ENCODE measurements around the gene RAPGEF1. TPM values are rescaled to one million over a fixed set of nuclear protein-coding genes. Genes with fewer than 3 reads are reported as not detected.
A peak's percentile ranks its signal among the peaks of the same experiment; 100 is the strongest.

RAPGEF1 gene
- total and polyA plus RNA-seq, 2 of the 13 experiments (the other 11 are each of a cell fraction or from before 2014, with no cell fraction given): 21.2 to 38.9 TPM

DNA sequence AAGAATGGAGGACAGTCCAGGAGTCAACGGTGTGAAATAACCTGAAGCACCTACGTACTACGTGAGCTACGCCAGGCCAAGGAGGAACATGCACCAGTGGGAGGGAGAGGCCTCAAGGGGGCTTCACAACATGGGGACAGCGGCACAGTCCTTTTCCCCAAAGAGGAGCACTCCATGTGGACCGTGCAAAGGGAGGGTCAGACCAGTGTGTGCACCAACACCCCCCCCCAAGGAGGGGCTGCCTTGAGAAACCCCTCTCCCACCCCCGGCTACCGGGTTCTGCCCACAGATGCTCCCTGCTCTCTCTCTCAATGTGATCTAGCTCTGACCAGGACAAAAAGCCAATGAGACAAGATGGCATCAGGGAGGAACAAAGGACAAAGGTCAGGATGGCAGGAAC, 126.0 kb downstream of the RAPGEF1 start:
- H2AFZ ChIP-seq (ENCODE audit: low read length): no peak overlapping the region
- H3K27me3 ChIP-seq (ENCODE audit: control insufficient read depth in 1 of 2, insufficient read depth in 2 of 2, low read length in 2 of 2): no peaks in the 10 kb centered on the region
- no peaks in the 10 kb centered on the region for H3K9me3 ChIP-seq (ENCODE audit: low read length)
- no TSS peak for BruUV-seq (replicated peaks)
- TF ChIP-seq, protein P1, sequence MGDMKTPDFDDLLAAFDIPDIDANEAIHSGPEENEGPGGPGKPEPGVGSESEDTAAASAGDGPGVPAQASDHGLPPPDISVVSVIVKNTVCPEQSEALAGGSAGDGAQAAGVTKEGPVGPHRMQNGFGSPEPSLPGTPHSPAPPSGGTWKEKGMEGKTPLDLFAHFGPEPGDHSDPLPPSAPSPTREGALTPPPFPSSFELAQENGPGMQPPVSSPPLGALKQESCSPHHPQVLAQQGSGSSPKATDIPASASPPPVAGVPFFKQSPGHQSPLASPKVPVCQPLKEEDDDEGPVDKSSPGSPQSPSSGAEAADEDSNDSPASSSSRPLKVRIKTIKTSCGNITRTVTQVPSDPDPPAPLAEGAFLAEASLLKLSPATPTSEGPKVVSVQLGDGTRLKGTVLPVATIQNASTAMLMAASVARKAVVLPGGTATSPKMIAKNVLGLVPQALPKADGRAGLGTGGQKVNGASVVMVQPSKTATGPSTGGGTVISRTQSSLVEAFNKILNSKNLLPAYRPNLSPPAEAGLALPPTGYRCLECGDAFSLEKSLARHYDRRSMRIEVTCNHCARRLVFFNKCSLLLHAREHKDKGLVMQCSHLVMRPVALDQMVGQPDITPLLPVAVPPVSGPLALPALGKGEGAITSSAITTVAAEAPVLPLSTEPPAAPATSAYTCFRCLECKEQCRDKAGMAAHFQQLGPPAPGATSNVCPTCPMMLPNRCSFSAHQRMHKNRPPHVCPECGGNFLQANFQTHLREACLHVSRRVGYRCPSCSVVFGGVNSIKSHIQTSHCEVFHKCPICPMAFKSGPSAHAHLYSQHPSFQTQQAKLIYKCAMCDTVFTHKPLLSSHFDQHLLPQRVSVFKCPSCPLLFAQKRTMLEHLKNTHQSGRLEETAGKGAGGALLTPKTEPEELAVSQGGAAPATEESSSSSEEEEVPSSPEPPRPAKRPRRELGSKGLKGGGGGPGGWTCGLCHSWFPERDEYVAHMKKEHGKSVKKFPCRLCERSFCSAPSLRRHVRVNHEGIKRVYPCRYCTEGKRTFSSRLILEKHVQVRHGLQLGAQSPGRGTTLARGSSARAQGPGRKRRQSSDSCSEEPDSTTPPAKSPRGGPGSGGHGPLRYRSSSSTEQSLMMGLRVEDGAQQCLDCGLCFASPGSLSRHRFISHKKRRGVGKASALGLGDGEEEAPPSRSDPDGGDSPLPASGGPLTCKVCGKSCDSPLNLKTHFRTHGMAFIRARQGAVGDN (CRISPR knock-in tag; IDR thresholded peaks at IDR 0.05): peak; percentile 25; the same call in 1 of the 2 replicates
- TF ChIP-seq ZNF547 (CRISPR knock-in tag; IDR thresholded peaks at IDR 0.05): no peak
- TF ChIP-seq, protein P2, sequence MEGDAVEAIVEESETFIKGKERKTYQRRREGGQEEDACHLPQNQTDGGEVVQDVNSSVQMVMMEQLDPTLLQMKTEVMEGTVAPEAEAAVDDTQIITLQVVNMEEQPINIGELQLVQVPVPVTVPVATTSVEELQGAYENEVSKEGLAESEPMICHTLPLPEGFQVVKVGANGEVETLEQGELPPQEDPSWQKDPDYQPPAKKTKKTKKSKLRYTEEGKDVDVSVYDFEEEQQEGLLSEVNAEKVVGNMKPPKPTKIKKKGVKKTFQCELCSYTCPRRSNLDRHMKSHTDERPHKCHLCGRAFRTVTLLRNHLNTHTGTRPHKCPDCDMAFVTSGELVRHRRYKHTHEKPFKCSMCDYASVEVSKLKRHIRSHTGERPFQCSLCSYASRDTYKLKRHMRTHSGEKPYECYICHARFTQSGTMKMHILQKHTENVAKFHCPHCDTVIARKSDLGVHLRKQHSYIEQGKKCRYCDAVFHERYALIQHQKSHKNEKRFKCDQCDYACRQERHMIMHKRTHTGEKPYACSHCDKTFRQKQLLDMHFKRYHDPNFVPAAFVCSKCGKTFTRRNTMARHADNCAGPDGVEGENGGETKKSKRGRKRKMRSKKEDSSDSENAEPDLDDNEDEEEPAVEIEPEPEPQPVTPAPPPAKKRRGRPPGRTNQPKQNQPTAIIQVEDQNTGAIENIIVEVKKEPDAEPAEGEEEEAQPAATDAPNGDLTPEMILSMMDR (CRISPR knock-in tag; IDR thresholded peaks at IDR 0.05): no peak
- no peak for FAIRE-seq
- ChIA-PET CTCF (ENCODE audit: low intra/inter-chr PET ratio, low total read pairs) (no interaction called here), POLR2A (interaction anchor here (1.5 kb wide), 1 partner anchor 8 kb away, joined by 3 read pairs; no protein-coding TSS in a partner anchor)
- peaks cover 32% of the 10 kb centered on the region for H3K4me1 ChIP-seq (ENCODE audit: insufficient read depth, low read length)
- DNase-seq (ENCODE audit: low spot score): no peak
- H3K79me2 ChIP-seq (ENCODE audit: insufficient read depth, low read length): no peaks in the 10 kb centered on the region
- no peaks in the 10 kb centered on the region for H4K20me1 ChIP-seq (ENCODE audit: insufficient read depth, low read length)
- no peak overlapping the region for H3K9ac ChIP-seq (ENCODE audit: insufficient read depth, low read depth, low read length)
- no peak for ATAC-seq
- peaks cover 6 to 23% of the 10 kb centered on the region in 2 experiments; a peak in 4 of 5 replicates for H3K36me3 ChIP-seq (replicated peaks in 1 of 2; ENCODE audit: control insufficient read depth in 1 of 2, insufficient read depth in 2 of 2, low read length in 2 of 2)
- 100% methylated on average over 3 of the region's 8 CpGs for WGBS (ENCODE audit: low lambda C conversion rate)
- intact Hi-C loops (cut with micrococcal nuclease; ENCODE audit: unreplicated experiment): no loop called here
- in situ Hi-C loops (cut with HindIII; ENCODE audit: extremely low pct_ligation_motif_present, low pct_unique_long_range_greater_than_20kb): no loop called here
- H3K4me3 ChIP-seq (replicated peaks in 1 of 3; ENCODE audit: insufficient read depth in 1 of 3, low read depth in 2 of 3, low read length in 3 of 3): no peak overlapping the region
- no peak overlapping the region for H3K4me2 ChIP-seq (ENCODE audit: low read depth, low read length)
- H3K27ac ChIP-seq (ENCODE audit: extremely low read length, insufficient read depth, low read length): no peak overlapping the region
